ENCODE measurements around the gene HOXD9. TPM values are rescaled to one million over a fixed set of nuclear protein-coding genes. Genes with fewer than 3 reads are reported as not detected.

HOXD9 gene
- total RNA-seq, 1 donor from 2014 or later: 1.5 TPM

GRCh38 chr2:176096243-176096985 lies 26.1 kb upstream of the HOXD9 start:
- H3K27ac Mint-ChIP-seq: no peak overlapping the region
- H3K4me1 Mint-ChIP-seq (ENCODE audit: unreplicated experiment): peaks cover 12% of the 10 kb centered on the region
- no peak for TF ChIP-seq CTCF (conservative IDR thresholded peaks at IDR 0.05)
- no peak for DNase-seq (ENCODE audit: extremely low spot score, unreplicated experiment)
- H3K9me3 Mint-ChIP-seq: no peaks in the 10 kb centered on the region
- peaks cover 91% of the 10 kb centered on the region for H3K27me3 Mint-ChIP-seq
- H3K36me3 Mint-ChIP-seq: no peaks in the 10 kb centered on the region
- peak overlapping the region; percentile 86 for H3K4me3 Mint-ChIP-seq

- H3K4me1 Mint-ChIP-seq (ENCODE audit: unreplicated experiment): peaks cover 4% of the 10 kb centered on the region
- peak overlapping the region; percentile 1 for H3K27ac Mint-ChIP-seq
- H3K36me3 Mint-ChIP-seq: no peaks in the 10 kb centered on the region
- peak; percentile 91 for TF ChIP-seq CTCF (conservative IDR thresholded peaks at IDR 0.05)
- DNase-seq (ENCODE audit: extremely low spot score, unreplicated experiment): peak; percentile 85
- H3K27me3 Mint-ChIP-seq: peaks cover 91% of the 10 kb centered on the region
- peak overlapping the region; percentile 86 for H3K4me3 Mint-ChIP-seq
- no peaks in the 10 kb centered on the region for H3K9me3 Mint-ChIP-seq
Measured at GRCh38 chr2:176096986-176097819, 25.3 kb upstream of the HOXD9 start.

- H3K27me3 Mint-ChIP-seq: peaks cover 97% of the 10 kb centered on the region
- no peaks in the 10 kb centered on the region for H3K36me3 Mint-ChIP-seq
- DNase-seq (ENCODE audit: extremely low spot score, unreplicated experiment): peak; percentile 43
- no peak for TF ChIP-seq CTCF (conservative IDR thresholded peaks at IDR 0.05)
- H3K4me3 Mint-ChIP-seq: peak overlapping the region; percentile 86
- no peaks in the 10 kb centered on the region for H3K9me3 Mint-ChIP-seq
- H3K4me1 Mint-ChIP-seq (ENCODE audit: unreplicated experiment): peaks cover 4% of the 10 kb centered on the region
- peak overlapping the region; percentile 1 for H3K27ac Mint-ChIP-seq
Measured at GRCh38 chr2:176097820-176098365, 24.6 kb upstream of the HOXD9 start.

- Mint-ChIP-seq H3K27ac (no peak overlapping the region), H3K4me3 (peak overlapping the region; percentile 86), H3K4me1 (ENCODE audit: unreplicated experiment) (peaks cover 4% of the 10 kb centered on the region), H3K27me3 (peaks cover 98% of the 10 kb centered on the region), H3K9me3 (no peaks in the 10 kb centered on the region), H3K36me3 (no peaks in the 10 kb centered on the region)
- peak; percentile 70 for DNase-seq (ENCODE audit: extremely low spot score, unreplicated experiment)
- TF ChIP-seq CTCF (conservative IDR thresholded peaks at IDR 0.05): no peak
Measured at GRCh38 chr2:176098366-176099158, 24.0 kb upstream of the HOXD9 start.

- DNase-seq (ENCODE audit: extremely low spot score, unreplicated experiment): peak; percentile 59
- peaks cover 4% of the 10 kb centered on the region for H3K4me1 Mint-ChIP-seq (ENCODE audit: unreplicated experiment)
- H3K36me3 Mint-ChIP-seq: no peaks in the 10 kb centered on the region
- TF ChIP-seq CTCF (conservative IDR thresholded peaks at IDR 0.05): no peak
- H3K9me3 Mint-ChIP-seq: no peaks in the 10 kb centered on the region
- peak overlapping the region; percentile 66 for H3K4me3 Mint-ChIP-seq
- H3K27me3 Mint-ChIP-seq: peaks cover 98% of the 10 kb centered on the region
- H3K27ac Mint-ChIP-seq: no peak overlapping the region
Measured at GRCh38 chr2:176099159-176099727, 23.3 kb upstream of the HOXD9 start.
